HUES6 (cell line): ENCODE results near the gene CXXC5.
A peak's percentile ranks its signal among the peaks of the same experiment; 100 is the strongest.

ENCODE experiments used
- H3K27ac ChIP-seq: 2 replicates; pipeline ENCODE4 v1.7.0; 2013; ENCODE audit warnings: low read depth, mild to moderate bottlenecking, low read length, inconsistent platforms
- H3K27me3 ChIP-seq: 2 replicates; pipeline ENCODE4 v1.6.1; 2013; ENCODE audit warnings: low read length; ENCODE audit not compliant: control insufficient read depth, insufficient read depth
- H3K36me3 ChIP-seq: 2 replicates; pipeline ENCODE4 v1.6.1; 2013; ENCODE audit warnings: low read length; ENCODE audit not compliant: control insufficient read depth, insufficient read depth
- H3K4me1 ChIP-seq: 2 replicates; pipeline ENCODE4 v1.6.1; 2013; ENCODE audit warnings: low read length; ENCODE audit not compliant: control insufficient read depth, insufficient read depth
- H3K4me3 ChIP-seq: 2 replicates; pipeline ENCODE4 v1.5.1; 2013; ENCODE audit warnings: low read depth, low read length
- H3K9ac ChIP-seq: one replicate; pipeline ENCODE4 v1.6.1; 2013; ENCODE audit warnings: mild to moderate bottlenecking, low read length
- H3K9me3 ChIP-seq: 2 replicates; pipeline ENCODE4 v1.6.1; 2013; ENCODE audit warnings: low read depth, low read length; ENCODE audit not compliant: control insufficient read depth, insufficient read depth

The CXXC5 gene

GRCh38 chr5:139631520-139632165 lies 16.5 kb upstream of the CXXC5 start:
- no peaks in the 10 kb centered on the region for H3K27me3 ChIP-seq
- peaks cover 39% of the 10 kb centered on the region for H3K36me3 ChIP-seq
- H3K27ac ChIP-seq = no peak overlapping the region
- peaks cover 21% of the 10 kb centered on the region for H3K4me1 ChIP-seq
- no peaks in the 10 kb centered on the region for H3K9me3 ChIP-seq
- H3K9ac ChIP-seq = no peak overlapping the region
- H3K4me3 ChIP-seq = no peak overlapping the region

DNA sequence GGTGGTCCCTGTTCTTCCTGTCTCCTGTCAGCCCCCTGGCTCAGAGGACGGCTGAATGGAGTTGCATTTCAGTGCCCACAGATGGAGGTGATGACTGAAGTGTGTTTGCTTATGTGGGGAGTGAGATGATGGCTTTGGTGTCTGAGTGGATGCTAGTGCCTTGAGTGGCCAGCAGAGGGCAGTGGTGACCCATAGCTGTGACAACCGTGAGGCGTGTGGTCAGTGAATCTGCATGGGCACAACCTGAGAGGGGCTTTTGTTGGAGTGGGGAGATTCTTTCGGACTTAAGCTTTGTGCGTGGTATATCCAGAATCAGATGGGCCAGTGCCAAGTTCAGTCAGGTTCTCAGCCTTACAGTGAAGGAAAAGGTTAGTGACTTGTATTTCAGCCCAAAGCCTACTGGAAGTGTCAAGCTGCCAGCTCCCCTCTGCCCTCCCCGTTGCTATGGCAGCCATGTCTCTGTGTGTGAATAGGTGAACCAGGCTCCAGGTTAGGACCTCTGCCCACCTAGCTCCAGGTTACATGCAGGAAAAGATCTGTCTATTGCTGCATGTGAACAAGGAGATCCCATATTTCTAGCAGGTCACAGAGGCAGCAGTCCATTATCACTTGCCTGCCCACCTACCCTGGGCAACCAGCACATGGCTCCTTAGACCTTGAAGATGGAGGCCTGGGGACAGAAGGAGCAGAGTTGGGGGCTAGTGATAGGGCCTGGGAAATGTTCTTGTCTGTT lies 14.7 kb upstream of the CXXC5 start:
- no peak overlapping the region for H3K9ac ChIP-seq
- H3K27me3 ChIP-seq = no peaks in the 10 kb centered on the region
- H3K27ac ChIP-seq = no peak overlapping the region
- H3K9me3 ChIP-seq = no peaks in the 10 kb centered on the region
- H3K4me3 ChIP-seq = no peak overlapping the region
- H3K4me1 ChIP-seq = peaks cover 33% of the 10 kb centered on the region
- H3K36me3 ChIP-seq = peaks cover 21% of the 10 kb centered on the region

- no peaks in the 10 kb centered on the region for H3K9me3 ChIP-seq
- H3K9ac ChIP-seq = no peak overlapping the region
- peaks cover 38% of the 10 kb centered on the region for H3K4me1 ChIP-seq
- no peaks in the 10 kb centered on the region for H3K27me3 ChIP-seq
- H3K27ac ChIP-seq = no peak overlapping the region
- H3K4me3 ChIP-seq = no peak overlapping the region
- peaks cover 16% of the 10 kb centered on the region for H3K36me3 ChIP-seq
Measured at GRCh38 chr5:139634028-139634325, 14.2 kb upstream of the CXXC5 start.

- H3K4me1 ChIP-seq = peaks cover 44% of the 10 kb centered on the region
- peaks cover 11% of the 10 kb centered on the region for H3K36me3 ChIP-seq
- H3K27me3 ChIP-seq = no peaks in the 10 kb centered on the region
- H3K27ac ChIP-seq = no peak overlapping the region
- H3K9ac ChIP-seq = no peak overlapping the region
- no peaks in the 10 kb centered on the region for H3K9me3 ChIP-seq
- H3K4me3 ChIP-seq = no peak overlapping the region
Measured at GRCh38 chr5:139634541-139634940, 13.6 kb upstream of the CXXC5 start.

- Histone ChIP-seq H3K36me3 (peaks cover 7% of the 10 kb centered on the region; the same call in 1 of the 2 replicates), H3K27me3 (no peaks in the 10 kb centered on the region), H3K4me3 (no peak overlapping the region), H3K27ac (no peak overlapping the region), H3K9me3 (no peaks in the 10 kb centered on the region), H3K4me1 (peaks cover 50% of the 10 kb centered on the region), H3K9ac (no peak overlapping the region)
Measured at GRCh38 chr5:139635191-139635590, 13.0 kb upstream of the CXXC5 start.

DNA sequence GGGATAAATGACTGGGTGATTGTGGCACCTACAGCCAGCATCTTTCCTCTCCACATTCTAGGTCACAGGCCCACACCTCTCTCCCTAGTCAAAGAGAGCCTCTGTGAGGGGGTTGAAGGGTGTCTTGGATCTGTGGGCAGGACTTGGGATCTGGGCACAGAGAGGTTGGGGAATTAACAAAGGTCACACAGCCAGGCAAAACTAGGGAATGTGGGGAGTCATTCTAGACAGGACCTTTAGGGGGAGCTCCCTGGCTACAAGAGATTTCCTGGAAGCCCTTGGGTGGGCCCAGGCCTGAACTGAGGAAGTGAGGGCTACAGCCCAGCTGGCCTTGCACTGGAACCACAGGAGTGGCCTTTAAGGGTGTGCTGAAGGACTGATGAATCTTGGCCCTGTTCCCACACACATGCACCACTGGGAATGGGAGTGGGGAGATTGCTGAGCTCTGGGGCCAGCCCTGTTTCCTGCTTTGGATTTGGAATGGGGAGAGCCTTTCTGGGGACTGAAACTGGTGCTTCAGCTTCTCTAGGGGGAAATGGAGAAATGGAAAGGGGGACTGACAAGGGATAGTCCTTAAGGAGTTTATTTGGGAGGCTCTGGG lies 12.4 kb upstream of the CXXC5 start:
- Histone ChIP-seq H3K27ac (no peak overlapping the region), H3K9me3 (no peaks in the 10 kb centered on the region), H3K4me1 (peaks cover 55% of the 10 kb centered on the region), H3K4me3 (no peak overlapping the region), H3K36me3 (peaks cover 7% of the 10 kb centered on the region; the same call in 1 of the 2 replicates), H3K9ac (no peak overlapping the region), H3K27me3 (no peaks in the 10 kb centered on the region)

DNA sequence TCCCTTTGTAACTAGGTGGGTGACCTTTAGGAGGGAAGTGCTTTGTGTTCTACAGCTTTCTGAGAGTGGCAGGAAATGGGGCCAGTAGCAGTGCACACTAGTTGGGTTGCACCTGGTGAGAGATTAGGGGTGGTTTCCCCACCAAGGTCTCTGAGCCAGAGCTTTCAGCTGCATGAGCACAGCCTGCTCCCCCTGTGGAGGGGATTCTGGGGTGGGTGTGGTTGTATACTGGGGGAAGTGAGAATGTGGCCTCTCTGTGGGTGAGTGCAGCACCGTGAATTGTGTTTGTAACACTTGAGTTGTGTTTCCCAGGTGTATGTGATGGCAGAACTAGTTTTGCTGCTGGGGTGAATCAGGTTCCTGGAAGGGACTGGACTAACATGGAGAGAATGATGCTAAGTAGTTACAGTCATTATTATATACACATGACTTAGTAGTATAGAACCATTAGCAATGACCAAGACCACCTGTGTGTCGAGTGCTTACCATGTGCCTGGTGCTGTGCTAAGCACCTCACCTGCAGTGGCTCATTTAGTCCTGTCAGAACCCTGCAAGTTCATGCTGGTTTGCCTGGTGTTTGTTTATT lies 11.8 kb upstream of the CXXC5 start:
- H3K36me3 ChIP-seq = peaks cover 7% of the 10 kb centered on the region; the same call in 1 of the 2 replicates
- H3K27me3 ChIP-seq = no peaks in the 10 kb centered on the region
- H3K4me1 ChIP-seq = peaks cover 61% of the 10 kb centered on the region
- no peak overlapping the region for H3K27ac ChIP-seq
- no peaks in the 10 kb centered on the region for H3K9me3 ChIP-seq
- H3K4me3 ChIP-seq = no peak overlapping the region
- H3K9ac ChIP-seq = no peak overlapping the region

GRCh38 chr5:139636975-139637408 lies 11.2 kb upstream of the CXXC5 start:
- no peaks in the 10 kb centered on the region for H3K9me3 ChIP-seq
- H3K27me3 ChIP-seq = no peaks in the 10 kb centered on the region
- peaks cover 64% of the 10 kb centered on the region for H3K4me1 ChIP-seq
- peak overlapping the region; percentile 50 for H3K4me3 ChIP-seq
- 0 out of 2 replicates have a peak, but pooled peaks cover 3% of the 10 kb centered on the region for H3K36me3 ChIP-seq
- H3K27ac ChIP-seq = peak overlapping the region; percentile 73; the same call in 1 of the 2 replicates
- peak overlapping the region; percentile 34 for H3K9ac ChIP-seq

DNA sequence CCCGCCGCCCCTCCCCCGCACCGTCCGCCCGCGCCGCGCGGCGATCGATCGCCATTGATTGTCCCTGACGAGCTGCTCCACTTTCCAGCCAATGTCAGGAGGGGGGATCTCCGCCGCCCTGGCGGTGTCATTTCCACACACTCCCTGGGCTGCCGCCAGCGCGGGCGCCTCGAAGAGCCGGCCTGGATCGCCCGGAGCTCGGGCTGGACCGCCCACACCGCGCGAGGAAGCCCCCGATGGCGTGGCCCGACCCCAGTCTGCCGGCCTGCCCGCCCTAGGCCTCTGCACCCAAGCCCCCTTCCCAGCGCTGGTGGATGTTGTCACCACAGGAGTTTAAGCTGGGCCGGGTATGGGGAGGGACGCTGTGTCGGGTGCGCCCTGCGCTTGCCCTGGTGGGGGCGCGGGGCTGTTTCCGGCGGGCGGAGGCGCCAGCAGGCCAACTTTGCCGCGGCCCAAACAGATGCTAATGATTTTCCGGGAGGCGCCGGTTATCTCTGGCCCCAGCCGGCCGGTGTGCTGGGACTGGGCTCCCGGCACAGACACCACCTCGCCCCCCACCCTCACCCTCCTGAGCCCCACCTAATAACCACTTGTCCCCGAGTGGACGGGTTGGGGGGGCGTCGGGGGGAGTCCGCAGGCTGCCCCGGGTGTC lies 10.6 kb upstream of the CXXC5 start:
- H3K36me3 ChIP-seq = no peaks in the 10 kb centered on the region
- H3K4me3 ChIP-seq = peak overlapping the region; percentile 64
- H3K27me3 ChIP-seq = no peaks in the 10 kb centered on the region
- no peaks in the 10 kb centered on the region for H3K9me3 ChIP-seq
- H3K9ac ChIP-seq = peak overlapping the region; percentile 85
- peaks cover 66% of the 10 kb centered on the region for H3K4me1 ChIP-seq
- H3K27ac ChIP-seq = peak overlapping the region; percentile 73; the same call in 1 of the 2 replicates

DNA sequence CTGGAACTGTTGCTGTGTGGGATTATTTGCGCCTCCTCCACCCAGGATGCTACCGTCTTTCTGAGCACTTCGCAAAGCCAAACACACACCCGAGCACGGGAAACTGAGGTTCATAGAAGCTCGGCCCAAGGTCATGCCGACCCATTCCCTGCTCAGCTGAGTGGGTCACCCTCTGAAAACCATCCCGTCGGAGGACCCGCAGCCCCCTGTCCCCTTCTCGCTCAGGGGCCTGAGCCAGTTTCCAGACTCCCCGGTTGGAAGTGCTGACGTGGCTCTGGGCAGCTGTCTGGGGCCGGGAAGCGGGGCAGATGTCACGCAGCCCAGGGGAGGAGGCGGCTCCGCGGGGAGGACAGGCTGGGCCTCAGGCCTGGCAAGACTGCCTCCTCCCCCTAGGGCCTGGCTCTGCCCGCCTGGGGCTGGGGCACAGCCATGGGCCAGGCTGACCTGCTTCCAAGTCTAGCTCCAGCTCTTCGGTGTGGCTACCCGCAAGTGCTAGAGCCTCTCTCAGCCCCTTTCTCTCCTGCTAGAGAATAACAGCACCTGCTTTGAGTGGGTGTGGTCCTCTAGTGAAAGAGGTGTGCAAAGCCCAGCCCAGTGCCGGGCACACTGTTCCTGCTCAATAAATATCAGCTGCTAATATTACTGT lies 9.9 kb upstream of the CXXC5 start:
- Histone ChIP-seq H3K27me3 (no peaks in the 10 kb centered on the region), H3K9ac (peak overlapping the region; percentile 85), H3K9me3 (no peaks in the 10 kb centered on the region), H3K4me1 (peaks cover 72% of the 10 kb centered on the region), H3K4me3 (peak overlapping the region; percentile 64), H3K36me3 (no peaks in the 10 kb centered on the region), H3K27ac (peak overlapping the region; percentile 73; the same call in 1 of the 2 replicates)
